ENCODE measurements around the gene SENP2.

Gene SENP2

DNA sequence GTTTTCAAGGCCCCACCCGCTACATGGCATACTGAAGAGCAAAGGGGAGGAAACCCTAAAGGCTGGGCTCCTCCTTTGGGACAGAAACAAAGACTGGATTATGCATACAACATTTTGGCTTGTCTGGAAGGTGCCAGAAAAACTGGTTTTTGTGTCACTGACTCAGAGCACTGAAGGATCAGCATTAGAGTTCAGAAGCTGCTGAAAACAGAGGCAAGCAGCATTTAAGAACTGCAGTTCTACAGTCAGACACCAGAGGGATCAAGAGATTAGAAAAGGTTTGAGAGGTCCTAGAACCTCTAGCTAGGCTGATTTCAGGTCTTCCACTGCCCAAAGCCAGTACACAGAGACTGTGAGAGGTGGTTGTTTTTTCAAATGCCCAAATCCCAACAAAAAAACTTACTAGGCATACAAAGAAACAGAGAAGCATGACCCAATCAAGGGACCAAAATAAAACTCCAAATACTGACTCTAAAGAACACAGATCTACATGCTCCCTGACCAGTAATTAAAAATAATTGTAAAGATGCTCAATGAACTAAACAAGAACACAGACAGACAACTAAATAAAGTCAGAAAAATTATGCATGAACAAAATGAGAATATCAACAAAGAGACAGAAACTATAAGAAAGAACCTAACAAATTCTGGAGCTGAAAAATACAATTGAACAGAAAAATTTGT lies 91.2 kb downstream of the SENP2 start:
- peak in 1 of 2 experiments; percentile 25 for DNase-seq (ENCODE audit: low read depth in 1 of 2, low spot score in 1 of 2)
- Histone ChIP-seq H3K27me3 (ENCODE audit: insufficient read depth, poor library complexity, severe bottlenecking) (peaks cover 8% of the 10 kb centered on the region), H3K27ac (replicated peaks) (no peak overlapping the region), H3K4me3 (replicated peaks; ENCODE audit: insufficient read depth, low read length) (no peak overlapping the region)
- peak; percentile 46 for TF ChIP-seq CTCF (IDR thresholded peaks at IDR 0.05; ENCODE audit: insufficient read depth, low read length)
- no peak for TF ChIP-seq REST (IDR thresholded peaks at IDR 0.05; ENCODE audit: insufficient replicate concordance, low read depth)

DNA sequence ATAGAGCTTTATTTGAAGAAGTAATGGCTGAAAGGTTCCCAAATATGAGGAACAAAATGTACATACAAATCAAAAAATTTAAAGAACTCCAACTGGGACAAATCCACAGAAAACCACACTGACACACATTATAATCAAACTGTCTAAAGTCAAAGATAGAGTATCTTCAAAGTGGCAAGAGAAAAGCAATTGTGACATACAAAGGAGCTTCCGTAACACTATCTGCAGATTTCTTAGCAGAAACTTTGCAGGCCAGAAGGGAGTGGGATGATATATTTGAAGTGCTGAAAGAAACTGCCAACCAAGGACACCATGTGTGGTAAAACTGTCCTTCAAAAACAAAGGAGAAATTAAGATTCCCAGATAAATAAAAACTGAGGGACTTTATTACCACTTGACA lies 91.9 kb downstream of the SENP2 start:
- H3K4me3 ChIP-seq (replicated peaks; ENCODE audit: insufficient read depth, low read length), result no peak overlapping the region
- TF ChIP-seq GABPA (IDR thresholded peaks at IDR 0.05; ENCODE audit: low read depth), result no peak
- no peak for TF ChIP-seq POLR2AphosphoS5 (IDR thresholded peaks at IDR 0.05; ENCODE audit: low read depth)
- TF ChIP-seq REST (IDR thresholded peaks at IDR 0.05; ENCODE audit: insufficient replicate concordance, low read depth), result no peak
- no peak for TF ChIP-seq CTCF (IDR thresholded peaks at IDR 0.05; ENCODE audit: insufficient read depth, low read length)
- TF ChIP-seq SPI1 (IDR thresholded peaks at IDR 0.05; ENCODE audit: borderline replicate concordance, low read depth), result no peak
- H3K27me3 ChIP-seq (ENCODE audit: insufficient read depth, poor library complexity, severe bottlenecking), result peaks cover 3% of the 10 kb centered on the region
- no peak overlapping the region for H3K27ac ChIP-seq (replicated peaks)
- no peak for DNase-seq (ENCODE audit: low read depth in 1 of 2, low spot score in 1 of 2)

GRCh38 chr3:185680231-185680630 lies 94.1 kb downstream of the SENP2 start:
- H3K4me3 ChIP-seq (replicated peaks; ENCODE audit: insufficient read depth, low read length), result no peak overlapping the region

More at GRCh38 chr3:185680231-185680630, 94.1 kb downstream of the SENP2 start:
- TF ChIP-seq CTCF (IDR thresholded peaks at IDR 0.05; ENCODE audit: insufficient read depth, low read length) (no peak), SPI1 (IDR thresholded peaks at IDR 0.05; ENCODE audit: borderline replicate concordance, low read depth) (no peak), REST (IDR thresholded peaks at IDR 0.05; ENCODE audit: insufficient replicate concordance, low read depth) (no peak)
- no peak for DNase-seq (ENCODE audit: low read depth in 1 of 2, low spot score in 1 of 2)
- H3K27me3 ChIP-seq (ENCODE audit: insufficient read depth, poor library complexity, severe bottlenecking), result no peaks in the 10 kb centered on the region
- H3K27ac ChIP-seq (replicated peaks), result no peak overlapping the region
